OCI-LY7 (cell line): ENCODE data around the gene ATP6V0B.

ENCODE experiments used
- EZH2phosphoT487 ChIP-seq: fragments of 200-600 bp; sonication (generic); IDR thresholded peaks from 2 replicates; pipeline ENCODE4 v1.6.1; 2018; ENCODE audit warnings: low read depth, borderline replicate concordance, mild to moderate bottlenecking, mixed run types, antibody characterized with exemption, low read length, moderate library complexity, mixed read lengths
- TF ChIP-seq, protein P1 (sequence below): fragments of 200-600 bp; sonication (generic); conservative IDR thresholded peaks from 2 replicates; pipeline ENCODE4 v1.5.1; 2014; ENCODE audit warnings: mild to moderate bottlenecking, antibody characterized with exemption, low read length, moderate library complexity, mixed read lengths

DNA sequence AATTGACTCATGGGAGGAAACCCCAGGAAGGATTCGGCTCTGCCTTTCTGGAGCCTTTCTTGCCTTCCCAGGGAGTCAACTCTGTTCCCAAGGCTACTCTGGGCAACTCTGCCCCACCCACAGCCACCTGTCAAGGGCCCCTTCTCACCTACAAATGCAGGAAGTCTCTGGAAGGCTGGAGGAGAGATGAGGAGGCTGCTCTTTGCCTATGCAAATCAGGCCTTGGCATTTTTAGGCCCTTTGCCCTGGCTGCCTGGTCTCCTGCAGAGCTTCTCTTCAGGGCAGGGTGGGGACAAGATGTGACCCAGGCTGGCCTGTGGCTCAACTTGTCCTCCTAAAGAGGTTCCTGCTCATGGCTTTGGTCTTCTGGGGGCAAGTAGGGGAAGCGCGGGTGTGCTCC lies 51.1 kb downstream of the ATP6V0B start:
- TF ChIP-seq, protein P1, sequence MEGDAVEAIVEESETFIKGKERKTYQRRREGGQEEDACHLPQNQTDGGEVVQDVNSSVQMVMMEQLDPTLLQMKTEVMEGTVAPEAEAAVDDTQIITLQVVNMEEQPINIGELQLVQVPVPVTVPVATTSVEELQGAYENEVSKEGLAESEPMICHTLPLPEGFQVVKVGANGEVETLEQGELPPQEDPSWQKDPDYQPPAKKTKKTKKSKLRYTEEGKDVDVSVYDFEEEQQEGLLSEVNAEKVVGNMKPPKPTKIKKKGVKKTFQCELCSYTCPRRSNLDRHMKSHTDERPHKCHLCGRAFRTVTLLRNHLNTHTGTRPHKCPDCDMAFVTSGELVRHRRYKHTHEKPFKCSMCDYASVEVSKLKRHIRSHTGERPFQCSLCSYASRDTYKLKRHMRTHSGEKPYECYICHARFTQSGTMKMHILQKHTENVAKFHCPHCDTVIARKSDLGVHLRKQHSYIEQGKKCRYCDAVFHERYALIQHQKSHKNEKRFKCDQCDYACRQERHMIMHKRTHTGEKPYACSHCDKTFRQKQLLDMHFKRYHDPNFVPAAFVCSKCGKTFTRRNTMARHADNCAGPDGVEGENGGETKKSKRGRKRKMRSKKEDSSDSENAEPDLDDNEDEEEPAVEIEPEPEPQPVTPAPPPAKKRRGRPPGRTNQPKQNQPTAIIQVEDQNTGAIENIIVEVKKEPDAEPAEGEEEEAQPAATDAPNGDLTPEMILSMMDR = no peak
- TF ChIP-seq EZH2phosphoT487 = no peak
